ENCODE results near the gene POLR3G. TPM values are rescaled to one million over a fixed set of nuclear protein-coding genes. Genes with fewer than 3 reads are reported as not detected.
A peak's percentile ranks its signal among the peaks of the same experiment; 100 is the strongest.

The POLR3G gene
- total RNA-seq, 1 donor from 2014 or later = 9.7 TPM

GRCh38 chr5:90528601-90529193 lies 54.0 kb downstream of the POLR3G start:
- no peak for DNase-seq (ENCODE audit: low read depth)
- Histone ChIP-seq H3K36me3 (ENCODE audit: control insufficient read depth, insufficient read depth, low read length) (no peaks in the 10 kb centered on the region), H3K4me3 (ENCODE audit: low read depth, low read length) (peak overlapping the region; percentile 97), H3K27me3 (ENCODE audit: control insufficient read depth, insufficient read depth, low read length) (no peaks in the 10 kb centered on the region)
- TF ChIP-seq CTCF (IDR thresholded peaks at IDR 0.05; ENCODE audit: insufficient read depth, low read length, poor library complexity, severe bottlenecking) = no peak

- TF ChIP-seq CTCF (IDR thresholded peaks at IDR 0.05; ENCODE audit: insufficient read depth, low read length, poor library complexity, severe bottlenecking) = no peak
- DNase-seq (ENCODE audit: low read depth) = peak; percentile 74
- no peaks in the 10 kb centered on the region for H3K36me3 ChIP-seq (ENCODE audit: control insufficient read depth, insufficient read depth, low read length)
- H3K4me3 ChIP-seq (ENCODE audit: low read depth, low read length) = peak within 1 kb of the TSS; percentile 97
- no peaks in the 10 kb centered on the region for H3K27me3 ChIP-seq (ENCODE audit: control insufficient read depth, insufficient read depth, low read length)
These were observed 54.7 kb downstream of the POLR3G start, which contains the start of gene LYSMD3 for GRCh38 chr5:90529194-90529938. TSS of gene LYSMD3 (minus strand) at chr5:90529584. CDS start at chr5:90525289, 4,295 bp downstream.

GRCh38 chr5:90529939-90530677 lies 55.4 kb downstream of the POLR3G start:
- peak overlapping the region; percentile 97 for H3K4me3 ChIP-seq (ENCODE audit: low read depth, low read length)
- DNase-seq (ENCODE audit: low read depth) = no peak
- no peaks in the 10 kb centered on the region for H3K27me3 ChIP-seq (ENCODE audit: control insufficient read depth, insufficient read depth, low read length)
- no peaks in the 10 kb centered on the region for H3K36me3 ChIP-seq (ENCODE audit: control insufficient read depth, insufficient read depth, low read length)
- peak; percentile 78 for TF ChIP-seq CTCF (IDR thresholded peaks at IDR 0.05; ENCODE audit: insufficient read depth, low read length, poor library complexity, severe bottlenecking)

- H3K36me3 ChIP-seq (ENCODE audit: control insufficient read depth, insufficient read depth, low read length) = no peaks in the 10 kb centered on the region
These were observed 56.2 kb downstream of the POLR3G start for GRCh38 chr5:90530736-90531487.

More at GRCh38 chr5:90530736-90531487, 56.2 kb downstream of the POLR3G start:
- no peaks in the 10 kb centered on the region for H3K27me3 ChIP-seq (ENCODE audit: control insufficient read depth, insufficient read depth, low read length)
- no peak for TF ChIP-seq CTCF (IDR thresholded peaks at IDR 0.05; ENCODE audit: insufficient read depth, low read length, poor library complexity, severe bottlenecking)
- DNase-seq (ENCODE audit: low read depth) = no peak
- H3K4me3 ChIP-seq (ENCODE audit: low read depth, low read length) = no peak overlapping the region

All from kidney epithelial cell (primary cell).